GM19455 (cell line): ENCODE measurements around the gene PTGR2.
"Not testable (repeated sequence)": the region's sequence is repeated elsewhere in the genome, so short reads cannot be mapped to it uniquely, and the experiment has no call there.

Experiments used
- ATAC-seq: cut with Tn5 transposase; IDR thresholded peaks from one replicate; pipeline ENCODE4 v1.9.1; 2021; ENCODE audit not compliant: unreplicated experiment

The PTGR2 gene

GRCh38 chr14:73829526-73830431 is 21.9 kb upstream of the PTGR2 start:
- no peak for ATAC-seq

DNA sequence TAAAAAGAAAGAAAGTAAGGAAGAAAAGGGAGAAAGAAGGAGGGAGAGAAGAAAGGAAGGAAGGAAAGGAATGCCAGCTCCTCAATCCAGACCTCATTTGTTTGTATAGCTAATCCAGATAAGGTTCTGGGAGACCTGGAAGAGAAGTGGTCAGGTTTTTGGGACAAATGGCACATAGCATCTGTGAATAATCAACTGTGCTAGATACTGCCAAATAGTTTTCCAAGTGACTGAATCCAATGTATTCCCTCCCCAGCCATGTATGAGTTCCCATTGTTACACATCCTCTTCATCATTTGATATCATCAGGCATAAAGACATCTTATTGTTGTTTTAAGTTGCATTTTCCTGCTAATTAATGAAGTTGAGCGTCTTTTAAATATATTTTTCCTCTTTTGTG is 18.6 kb upstream of the PTGR2 start:
- ATAC-seq = no peak

DNA sequence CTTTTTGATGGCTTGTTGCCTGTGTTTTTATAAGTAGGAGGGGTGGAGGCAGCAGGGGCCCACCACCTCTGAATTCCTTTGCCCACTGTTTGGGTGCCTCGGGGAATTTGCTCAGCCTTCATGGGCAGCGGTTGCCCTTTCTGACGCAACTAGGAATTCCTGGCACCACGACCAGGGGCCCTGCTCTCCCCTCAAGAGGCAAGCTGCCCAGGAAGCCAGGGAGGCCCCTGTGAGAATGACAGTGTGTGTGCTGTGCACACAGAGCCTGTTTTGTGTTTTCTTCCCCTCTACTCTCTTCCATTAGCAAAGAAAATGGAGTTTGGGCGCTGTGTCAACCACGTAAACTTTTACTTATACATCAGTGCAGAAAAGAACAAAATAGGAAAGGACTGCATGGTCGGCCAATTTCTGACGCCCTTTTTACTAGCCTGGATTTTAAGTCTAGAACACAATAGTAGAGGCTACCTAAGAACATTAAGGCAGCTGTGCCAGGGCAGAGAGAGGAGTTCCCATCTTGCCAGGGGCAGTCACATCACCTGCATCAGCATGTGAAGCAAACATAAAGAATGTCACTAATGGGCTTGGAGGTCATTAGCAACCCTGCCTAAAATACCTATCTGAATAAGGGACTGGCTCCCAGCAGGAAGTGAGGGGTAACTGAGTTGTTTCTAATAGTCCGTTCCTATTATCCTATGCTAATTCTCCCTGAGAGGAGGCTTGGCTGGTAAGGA is 17.9 kb upstream of the PTGR2 start:
- ATAC-seq = no peak

- ATAC-seq = no peak
Measured at GRCh38 chr14:73834261-73834625, 17.4 kb upstream of the PTGR2 start.

DNA sequence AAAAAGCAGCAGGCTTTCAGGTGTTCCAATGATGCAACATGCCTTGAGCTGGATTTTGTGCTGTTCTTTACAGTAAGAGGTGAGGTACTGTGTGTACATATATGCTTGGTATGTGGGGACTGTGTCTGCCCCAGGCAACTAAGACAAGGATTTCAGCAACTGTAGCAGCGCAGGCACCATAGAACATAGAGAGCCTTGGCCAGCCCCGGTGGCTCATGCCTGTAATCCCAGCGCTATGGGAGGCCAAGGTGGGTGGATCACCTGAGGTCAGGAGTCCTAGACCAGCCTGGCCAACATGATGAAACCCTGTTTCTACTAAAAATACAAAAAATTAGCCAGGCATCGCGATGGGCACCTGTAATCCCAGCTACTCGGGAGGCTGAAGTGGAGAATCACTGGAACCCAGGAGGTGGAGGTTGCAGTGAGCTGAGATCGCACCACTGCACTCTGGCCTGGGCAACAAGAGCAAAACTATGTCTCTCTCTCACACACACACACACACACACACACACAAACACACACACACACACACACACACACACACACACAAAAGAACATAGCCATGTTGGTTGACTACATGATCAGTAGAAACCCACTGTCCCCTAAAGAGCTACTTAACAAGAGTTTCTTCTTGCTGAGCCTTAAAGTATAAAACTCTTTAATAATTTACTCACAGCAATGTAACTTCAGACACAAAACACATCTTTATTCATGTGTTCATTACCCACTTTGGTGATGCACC is 13.2 kb upstream of the PTGR2 start:
- ATAC-seq = not testable (repeated sequence)

DNA sequence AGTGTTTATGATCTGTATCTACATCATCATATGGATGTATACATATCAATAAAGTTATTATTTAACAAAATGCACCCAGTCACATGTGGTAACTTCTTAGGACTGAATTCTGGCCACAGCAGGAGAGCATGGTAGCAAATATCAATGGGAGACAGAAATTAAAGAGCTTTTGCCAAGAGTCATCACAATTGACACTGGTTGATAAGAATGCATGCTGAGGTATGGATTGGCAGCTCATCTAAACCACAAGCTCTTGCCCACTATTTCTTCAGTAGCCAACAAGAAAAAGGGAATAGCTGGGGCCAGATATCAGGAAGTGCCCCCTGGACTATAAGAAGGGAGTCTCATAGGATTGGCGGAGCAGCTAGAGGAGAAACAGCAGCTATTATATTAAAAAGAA is 9.4 kb upstream of the PTGR2 start:
- ATAC-seq = no peak

- ATAC-seq = no peak
Measured at GRCh38 chr14:73842851-73843250, 8.8 kb upstream of the PTGR2 start.

DNA sequence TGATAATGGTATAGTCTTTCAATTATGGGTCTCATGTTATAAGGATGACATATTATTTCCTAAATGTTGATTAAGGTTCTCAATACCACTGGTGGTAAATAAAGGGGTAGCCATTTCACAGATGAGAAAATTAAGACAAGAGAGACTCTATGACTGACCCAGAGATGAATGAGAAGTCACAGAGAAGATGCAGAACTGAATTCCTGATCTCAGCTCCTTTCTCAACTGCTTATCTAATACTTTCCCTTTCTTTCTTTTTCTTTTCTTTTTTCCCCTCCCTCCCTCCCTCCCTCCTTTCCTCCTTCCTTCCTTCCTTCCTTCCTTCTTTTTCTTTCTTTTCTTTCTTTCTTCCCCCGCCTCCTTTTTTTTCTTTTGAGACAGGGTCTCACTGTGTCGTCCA is 8.3 kb upstream of the PTGR2 start:
- ATAC-seq = no peak

- ATAC-seq = no peak
Measured at GRCh38 chr14:73846947-73847346, 4.7 kb upstream of the PTGR2 start.

GRCh38 chr14:73851000-73851399 is 631 bp upstream of the PTGR2 start:
- ATAC-seq = no peak

DNA sequence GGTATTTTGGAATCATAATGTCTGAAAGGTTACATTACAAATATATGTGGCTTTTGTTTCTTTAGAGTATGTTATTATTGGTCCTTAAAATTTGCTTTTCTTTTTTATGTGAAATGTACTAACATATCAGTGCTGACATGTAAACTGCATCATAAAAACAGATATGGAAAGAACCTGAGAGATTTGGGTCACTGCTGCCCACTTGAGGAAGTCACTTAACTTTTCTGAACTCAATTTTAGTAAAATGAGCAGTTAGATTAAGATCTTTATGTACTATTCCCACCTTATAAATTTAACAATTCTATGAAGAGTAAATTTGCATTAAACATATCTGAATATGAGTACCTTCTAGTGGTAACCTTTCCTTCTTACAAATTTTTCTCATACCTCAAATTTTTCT is 7.5 kb downstream of the PTGR2 start:
- ATAC-seq = no peak

DNA sequence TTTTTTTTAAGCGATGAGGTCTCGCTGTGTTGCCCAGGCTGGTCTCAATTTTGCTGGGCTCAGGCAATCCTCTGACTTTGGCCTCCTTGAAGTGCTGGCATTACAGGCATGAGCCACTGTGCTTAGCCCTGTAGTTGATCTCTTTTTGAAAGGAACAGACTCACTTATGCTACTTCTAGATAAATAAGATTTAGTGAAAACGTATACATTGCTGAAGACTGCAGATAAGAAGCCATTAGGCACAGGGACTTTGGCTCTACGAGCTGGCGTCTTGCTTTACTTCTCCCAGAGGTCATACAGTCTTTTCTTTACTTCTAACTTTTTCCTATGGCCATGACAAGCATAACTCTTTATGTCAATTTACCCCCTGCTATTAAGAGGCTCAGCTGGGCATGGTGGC is 9.4 kb downstream of the PTGR2 start:
- ATAC-seq = no peak

DNA sequence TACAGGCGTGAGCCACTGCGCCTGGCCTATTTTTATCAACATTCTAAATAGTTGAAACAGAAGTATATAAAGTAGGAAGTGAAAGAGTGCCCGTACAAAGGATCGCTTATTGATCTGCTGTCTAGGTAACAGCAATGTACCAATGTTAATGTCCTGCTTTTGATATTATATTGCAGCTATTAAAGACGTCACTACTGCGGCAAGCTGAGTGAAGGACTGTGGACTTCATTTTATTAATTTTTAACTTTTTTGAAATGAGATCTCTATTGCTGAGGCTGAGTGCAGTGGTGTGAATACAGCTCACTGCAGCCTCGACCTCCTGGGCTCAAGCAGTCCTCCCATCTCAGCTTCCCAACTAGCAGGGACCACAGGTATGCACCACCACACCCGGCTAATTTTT is 10.8 kb downstream of the PTGR2 start:
- no peak for ATAC-seq

GRCh38 chr14:73863209-73863608 is 11.6 kb downstream of the PTGR2 start:
- ATAC-seq = no peak

- ATAC-seq = no peak
Measured at GRCh38 chr14:73865534-73866113, 14.0 kb downstream of the PTGR2 start.

- not testable (repeated sequence) for ATAC-seq
Measured at GRCh38 chr14:73869754-73870153, 18.1 kb downstream of the PTGR2 start.

GRCh38 chr14:73870525-73871235 is 19.0 kb downstream of the PTGR2 start:
- ATAC-seq = no peak

GRCh38 chr14:73873660-73874059 is 22.0 kb downstream of the PTGR2 start:
- no peak for ATAC-seq

DNA sequence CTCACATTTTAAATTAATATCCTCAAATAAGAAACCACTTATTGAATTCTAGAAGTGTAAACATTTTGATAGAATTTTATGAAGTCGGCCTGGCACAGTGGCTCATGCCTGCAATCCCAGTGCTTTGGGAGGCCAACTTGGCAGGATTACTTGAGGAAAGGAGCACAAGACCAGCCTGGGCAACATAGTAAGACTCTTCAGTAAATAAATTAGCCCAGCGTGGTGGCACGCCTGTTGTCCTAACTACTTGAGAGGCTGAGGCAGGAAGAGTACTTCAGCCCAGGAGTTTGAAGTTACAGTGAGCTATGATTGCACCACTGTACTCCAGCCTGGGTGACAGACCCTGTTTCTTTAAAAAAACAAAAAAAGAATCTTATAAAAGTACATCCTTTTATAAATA is 26.2 kb downstream of the PTGR2 start:
- no peak for ATAC-seq

DNA sequence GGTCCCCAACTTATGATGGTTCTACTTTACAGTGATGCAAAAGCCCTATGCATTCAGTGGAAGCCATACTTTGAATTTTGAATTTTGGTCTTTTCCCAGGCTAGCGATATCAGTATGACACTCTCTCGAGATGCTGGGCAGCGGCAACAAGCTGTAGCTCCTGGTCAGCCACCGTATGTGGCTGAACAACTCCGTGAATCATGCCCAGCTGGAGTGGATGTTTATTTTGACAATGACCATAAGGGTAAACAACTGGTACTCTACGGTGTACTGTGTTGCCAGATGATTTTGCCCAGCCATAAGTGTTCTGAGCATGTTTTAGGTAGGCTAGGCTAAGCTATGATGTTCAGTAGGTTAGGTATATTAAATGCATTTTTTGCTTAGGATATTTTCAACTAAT is 26.8 kb downstream of the PTGR2 start:
- no peak for ATAC-seq

DNA sequence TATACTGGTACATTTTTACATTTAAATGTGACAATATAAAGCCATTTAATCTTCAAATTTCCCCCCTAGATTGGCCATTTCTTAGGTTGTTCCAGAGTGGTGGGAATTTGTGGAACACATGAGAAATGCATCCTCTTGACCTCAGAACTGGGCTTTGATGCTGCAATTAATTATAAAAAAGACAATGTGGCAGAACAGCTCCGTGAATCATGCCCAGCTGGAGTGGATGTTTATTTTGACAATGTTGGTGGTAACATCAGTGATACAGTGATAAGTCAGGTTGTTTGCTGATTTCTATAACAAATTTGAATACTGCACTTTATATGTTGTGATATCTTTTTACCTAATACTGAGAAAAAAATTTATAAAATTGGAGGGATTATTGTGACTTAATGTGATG is 27.4 kb downstream of the PTGR2 start:
- no peak for ATAC-seq
